Calu3 (cell line): ENCODE measurements around the gene ATXN7. TPM values are rescaled to one million over a fixed set of nuclear protein-coding genes. Genes with fewer than 3 reads are reported as not detected.

Experiments used
- BruUV-seq: library from RNA; stranded (reverse); fragments of 400-500 nt; replicated peaks from 2 replicates; lab custom pipeline; 2021; lab: Mats Ljungman, UMichigan
- CTCF ChIA-PET: fragments of 300-600 bp; sonication (Branson Sonifier 250); formaldehyde crosslinking; loops from one replicate; lab custom pipeline; 2022; ENCODE audit warnings: antibody characterized with exemption; lab: Charles Lee
- DNase-seq: peaks from one replicate; pipeline ENCODE4 v3.0.0; 2022
- H3K27ac Mint-ChIP-seq: one replicate; pipeline ENCODE4 v1.8.0; 2022; ENCODE audit warnings: mixed read lengths; ENCODE audit not compliant: unreplicated experiment
- H3K27me3 Mint-ChIP-seq: one replicate; pipeline ENCODE4 v1.8.0; 2022; ENCODE audit warnings: mixed read lengths; ENCODE audit not compliant: unreplicated experiment
- H3K36me3 Mint-ChIP-seq: one replicate; pipeline ENCODE4 v1.8.0; 2022; ENCODE audit warnings: mild to moderate bottlenecking, moderate library complexity, mixed read lengths; ENCODE audit not compliant: insufficient read depth, unreplicated experiment
- H3K4me1 Mint-ChIP-seq: one replicate; pipeline ENCODE4 v1.8.0; 2022; ENCODE audit warnings: mild to moderate bottlenecking, low read depth, mixed read lengths; ENCODE audit not compliant: unreplicated experiment
- H3K4me3 Mint-ChIP-seq: one replicate; pipeline ENCODE4 v1.8.0; 2022; ENCODE audit warnings: mild to moderate bottlenecking, low read depth, moderate library complexity, mixed read lengths; ENCODE audit not compliant: unreplicated experiment
- H3K9me3 Mint-ChIP-seq: one replicate; pipeline ENCODE4 v1.8.0; 2022; ENCODE audit warnings: low read depth, mixed read lengths; ENCODE audit not compliant: unreplicated experiment
- CTCF ChIP-seq: fragments of 200-600 bp; IDR thresholded peaks from one replicate; pipeline ENCODE4 v1.8.0; 2022; ENCODE audit warnings: antibody characterized with exemption; ENCODE audit not compliant: unreplicated experiment
- intact Hi-C: fragments of 100-400 bp; cut with micrococcal nuclease; formaldehyde crosslinking; loops from one replicate; pipeline ENCODE4 v1.10.0; 2022; ENCODE audit not compliant: unreplicated experiment
- total RNA-seq: library from RNA; stranded (reverse); gene quantifications from 2 replicates; pipeline ENCODE4 v1.2.3, GENCODE V29; 2022

ATXN7 gene
- total RNA-seq, 1 experiment from 2014 or later: 31.2 TPM

- peak; percentile 81 for DNase-seq
- Mint-ChIP-seq H3K36me3 (no peaks in the 10 kb centered on the region), H3K27ac (no peak overlapping the region), H3K4me3 (peak overlapping the region; percentile 49), H3K9me3 (peaks cover 2% of the 10 kb centered on the region), H3K4me1 (peaks cover 10% of the 10 kb centered on the region), H3K27me3 (peaks cover 36% of the 10 kb centered on the region)
- TF ChIP-seq CTCF: peak; percentile 86
- intact Hi-C loops: loop anchor here (1.0 to 10.0 kb wide), 4 partner anchors 154 to 454 kb away; no protein-coding TSS in a partner anchor
- BruUV-seq: no TSS peak
- CTCF ChIA-PET: interaction anchor here (0.7 kb wide), 2 partner anchors 33 to 454 kb away, joined by 3 to 6 read pairs; no protein-coding TSS in a partner anchor
Observed at GRCh38 chr3:64030741-64031140, 167.1 kb downstream of the ATXN7 start.

DNA sequence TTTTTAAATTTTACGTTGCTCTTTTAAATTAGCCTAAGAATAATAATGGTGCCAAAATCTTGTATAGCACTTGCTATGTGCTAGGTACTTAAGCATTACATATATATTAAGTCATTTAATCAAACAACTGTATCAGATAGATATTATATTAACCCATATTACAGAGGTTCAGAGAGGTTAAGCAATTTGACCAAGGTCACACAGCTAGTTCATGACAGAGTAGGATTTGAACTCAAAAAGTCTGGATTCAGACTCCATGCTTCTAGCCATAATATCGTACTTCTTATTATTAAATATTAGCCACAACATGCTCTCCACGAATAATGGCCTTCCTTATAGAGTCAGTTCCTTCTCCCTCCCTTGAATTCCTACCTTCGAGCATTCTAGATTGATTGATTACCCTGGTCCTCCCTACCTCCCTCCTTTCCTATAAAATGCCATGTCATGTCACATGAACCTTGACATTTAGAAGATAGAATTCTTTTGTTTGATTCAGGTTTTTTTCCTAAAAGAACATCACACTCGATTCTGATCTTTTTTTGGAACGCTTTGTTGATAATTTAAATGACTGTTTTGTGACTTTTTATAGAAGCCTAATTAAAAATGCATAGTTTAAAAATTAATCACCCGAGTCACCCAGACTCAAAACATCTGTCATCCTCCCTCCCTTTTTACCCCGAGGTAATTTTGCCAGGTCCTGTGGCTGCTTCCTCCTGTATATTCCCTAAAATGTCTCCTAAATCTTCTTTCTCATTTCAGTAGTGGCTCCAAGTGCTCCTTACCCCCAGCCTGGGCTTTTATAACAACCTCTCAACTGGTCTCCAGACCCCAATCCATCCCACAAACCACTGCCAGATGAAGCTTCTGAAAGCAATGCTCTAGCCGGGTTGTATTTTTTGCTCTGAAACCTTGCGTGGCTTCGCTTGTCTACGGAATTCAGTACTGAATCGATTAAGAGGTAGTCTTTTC lies 168.2 kb downstream of the ATXN7 start:
- no peak overlapping the region for H3K4me3 Mint-ChIP-seq
- peaks cover 2% of the 10 kb centered on the region for H3K9me3 Mint-ChIP-seq
- intact Hi-C loops: loop anchor here (2.0 to 10.0 kb wide), 3 partner anchors 153 to 367 kb away; no protein-coding TSS in a partner anchor
- no peaks in the 10 kb centered on the region for H3K36me3 Mint-ChIP-seq
- no peak for DNase-seq
- no peak overlapping the region for H3K27ac Mint-ChIP-seq
- CTCF ChIA-PET: interaction anchor here (0.8 kb wide), 1 partner anchor 285 kb away, joined by 3 read pairs; no protein-coding TSS in a partner anchor
- H3K27me3 Mint-ChIP-seq: peaks cover 32% of the 10 kb centered on the region
- H3K4me1 Mint-ChIP-seq: peaks cover 10% of the 10 kb centered on the region
- no peak for TF ChIP-seq CTCF
- BruUV-seq: no TSS peak

- TF ChIP-seq CTCF: no peak
- BruUV-seq: no TSS peak
- H3K27me3 Mint-ChIP-seq: peaks cover 21% of the 10 kb centered on the region
- intact Hi-C loops: loop anchor here (5.0 to 10.0 kb wide), 2 partner anchors 152 to 189 kb away; no protein-coding TSS in a partner anchor
- no peaks in the 10 kb centered on the region for H3K36me3 Mint-ChIP-seq
- no peak overlapping the region for H3K4me3 Mint-ChIP-seq
- no peak for DNase-seq
- H3K4me1 Mint-ChIP-seq: peaks cover 10% of the 10 kb centered on the region
- CTCF ChIA-PET: no interaction called here
- peaks cover 2% of the 10 kb centered on the region for H3K9me3 Mint-ChIP-seq
- no peak overlapping the region for H3K27ac Mint-ChIP-seq
Observed at GRCh38 chr3:64033069-64033468, 169.4 kb downstream of the ATXN7 start.

- TF ChIP-seq CTCF: no peak
- H3K27ac Mint-ChIP-seq: no peak overlapping the region
- no peak overlapping the region for H3K4me3 Mint-ChIP-seq
- BruUV-seq: no TSS peak
- CTCF ChIA-PET: no interaction called here
- H3K27me3 Mint-ChIP-seq: peaks cover 26% of the 10 kb centered on the region
- intact Hi-C loops: loop anchor here (10.0 kb wide), 1 partner anchor 148 kb away; no protein-coding TSS in a partner anchor
- peaks cover 4% of the 10 kb centered on the region for H3K4me1 Mint-ChIP-seq
- no peak for DNase-seq
- H3K9me3 Mint-ChIP-seq: peaks cover 2% of the 10 kb centered on the region
- H3K36me3 Mint-ChIP-seq: no peaks in the 10 kb centered on the region
Observed at GRCh38 chr3:64037084-64037483, 173.4 kb downstream of the ATXN7 start.
